Measurements from ENCODE around the gene SUPT3H.
"Not testable (repeated sequence)": the region's sequence is repeated elsewhere in the genome, so short reads cannot be mapped to it uniquely, and the experiment has no call there.

Gene SUPT3H

DNA sequence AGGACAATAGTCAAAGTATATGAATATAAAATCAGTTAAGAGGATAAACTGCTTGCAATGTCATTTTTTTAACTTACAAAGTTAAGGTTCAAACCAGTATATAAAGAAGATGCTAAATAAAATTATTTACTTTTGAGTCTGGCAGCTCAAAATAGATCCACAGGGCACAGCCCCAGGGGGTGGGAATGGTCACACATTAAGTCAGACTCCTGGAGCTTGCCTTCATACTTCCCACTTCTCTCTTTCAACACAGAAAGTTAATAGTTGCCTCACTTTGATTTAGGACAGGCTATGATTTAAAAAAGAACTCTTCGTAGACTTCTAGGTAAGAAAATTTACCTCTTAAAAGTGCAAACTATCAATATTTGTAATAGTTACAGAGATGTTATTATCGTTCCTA, 207.9 kb downstream of the SUPT3H start:
- DNase-seq, result no peak

DNA sequence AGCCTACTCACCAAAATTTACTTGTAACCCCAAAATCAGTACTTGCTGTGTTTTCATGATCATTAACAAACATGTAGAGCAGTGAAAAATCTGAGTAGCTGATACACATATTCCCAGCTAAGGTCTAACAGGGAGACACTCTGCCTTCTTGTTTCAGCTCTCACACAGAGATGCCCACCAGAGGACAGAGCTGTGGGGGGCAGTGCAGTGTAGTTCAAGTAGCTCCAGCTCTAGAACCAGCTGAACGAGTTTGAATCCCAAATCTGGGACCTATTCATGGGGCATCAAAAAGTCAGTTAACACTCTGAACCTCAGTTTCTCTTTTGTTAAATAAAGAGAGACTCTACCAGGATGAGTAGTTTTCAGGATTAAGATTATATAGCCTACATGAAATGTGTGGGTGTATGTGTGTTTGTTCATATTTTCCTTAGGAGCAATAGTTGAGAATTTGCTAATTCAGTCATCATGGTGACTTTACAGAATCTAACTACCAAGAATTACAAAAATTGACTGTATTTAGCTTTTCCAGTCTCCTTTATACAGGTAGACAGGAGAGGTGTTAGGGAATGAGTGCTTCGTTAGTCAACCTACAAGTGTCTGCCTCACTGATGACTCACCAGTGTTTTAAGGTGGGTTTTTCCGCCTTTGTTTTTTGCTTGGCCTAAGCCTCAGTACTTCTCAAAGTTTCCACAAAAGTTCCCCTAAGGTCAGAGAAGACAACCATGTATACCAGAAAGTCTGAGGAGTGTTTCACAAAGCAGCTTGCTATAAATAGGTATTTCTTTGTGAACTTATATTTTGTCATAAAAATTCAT, 213.6 kb downstream of the SUPT3H start:
- peak in 1 of 2 donors; percentile 40 for DNase-seq

DNA sequence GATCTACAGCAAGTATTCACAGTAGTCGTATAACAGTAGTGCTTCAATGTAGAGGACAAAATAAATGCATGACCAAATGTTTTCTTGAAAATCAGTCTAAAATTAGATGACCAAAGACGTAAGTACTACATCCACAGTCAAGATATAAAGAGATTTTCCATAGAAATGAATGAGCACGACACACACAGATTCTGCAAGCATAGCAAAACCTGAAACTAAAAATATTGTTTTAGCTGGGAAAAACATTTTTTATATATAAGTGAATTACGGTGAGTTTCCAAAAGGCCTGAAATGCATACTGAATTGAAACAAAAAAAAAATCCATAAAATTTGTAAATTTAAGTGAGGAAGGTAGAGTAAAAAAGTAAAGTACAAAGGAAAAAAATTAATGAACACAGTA, 217.4 kb downstream of the SUPT3H start:
- no peak for DNase-seq

DNA sequence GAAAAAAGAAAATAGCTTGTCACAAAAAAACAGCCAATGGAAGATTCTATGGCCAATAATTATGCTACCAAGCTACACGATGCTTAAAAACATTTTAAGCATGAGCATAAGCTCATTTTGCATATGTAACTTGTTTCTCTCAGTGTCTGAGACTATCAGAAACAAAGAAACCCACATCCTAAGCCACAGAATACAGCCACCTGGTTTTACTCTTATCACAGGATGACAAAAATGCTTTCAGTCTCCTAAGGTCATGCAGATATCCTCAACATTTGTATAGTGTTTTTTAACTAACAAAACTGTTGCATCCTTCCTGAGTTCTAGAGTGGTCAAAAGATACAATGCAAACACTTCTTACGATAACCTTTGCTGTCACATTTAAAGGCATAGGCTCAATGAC, 221.7 kb downstream of the SUPT3H start:
- DNase-seq, result no peak

DNA sequence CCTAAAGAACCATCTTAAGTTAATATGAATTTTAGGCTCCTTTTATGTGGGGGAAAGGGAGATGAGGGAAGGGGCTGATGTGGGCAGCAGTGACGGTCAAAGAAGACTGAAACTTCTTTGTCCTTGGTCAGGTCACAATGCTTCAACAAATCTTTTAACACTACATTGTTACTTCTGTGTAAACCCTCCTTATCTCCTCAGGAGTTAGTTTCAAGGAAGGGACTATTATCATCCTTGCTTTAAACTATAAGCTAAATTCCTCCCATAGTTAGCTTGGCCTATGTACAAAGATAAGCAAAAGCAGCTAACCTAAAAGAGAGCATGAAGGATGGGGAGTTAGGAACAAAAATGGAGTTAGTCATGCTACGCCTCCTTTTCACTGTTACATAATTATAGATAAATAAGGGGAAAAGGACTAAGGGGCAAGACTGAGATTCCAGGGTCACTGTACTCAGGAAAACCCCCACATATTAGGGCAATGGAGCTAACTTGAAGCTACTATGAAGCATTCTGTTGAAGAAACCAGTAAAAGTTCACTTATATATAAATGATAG, 222.3 kb downstream of the SUPT3H start:
- DNase-seq, result no peak

DNA sequence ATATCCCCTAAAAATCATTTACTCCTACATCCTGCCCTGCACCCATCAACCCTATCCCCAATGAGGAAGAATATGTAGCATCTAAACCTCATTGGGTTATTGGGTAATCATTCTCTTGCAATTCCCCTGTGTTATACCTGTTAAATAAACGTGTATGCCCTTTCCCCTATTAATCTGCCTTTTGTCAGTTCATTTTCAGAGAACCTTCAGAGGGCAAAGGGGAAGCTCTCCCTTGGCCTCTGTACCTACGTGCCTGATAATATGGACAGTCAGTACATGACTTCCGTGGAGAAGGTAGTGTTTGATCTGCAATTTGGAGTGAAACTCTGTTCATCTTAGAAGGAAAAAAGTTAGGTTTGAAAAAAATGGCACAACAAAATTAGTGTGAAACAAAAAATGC, 223.1 kb downstream of the SUPT3H start:
- DNase-seq, result no peak

DNA sequence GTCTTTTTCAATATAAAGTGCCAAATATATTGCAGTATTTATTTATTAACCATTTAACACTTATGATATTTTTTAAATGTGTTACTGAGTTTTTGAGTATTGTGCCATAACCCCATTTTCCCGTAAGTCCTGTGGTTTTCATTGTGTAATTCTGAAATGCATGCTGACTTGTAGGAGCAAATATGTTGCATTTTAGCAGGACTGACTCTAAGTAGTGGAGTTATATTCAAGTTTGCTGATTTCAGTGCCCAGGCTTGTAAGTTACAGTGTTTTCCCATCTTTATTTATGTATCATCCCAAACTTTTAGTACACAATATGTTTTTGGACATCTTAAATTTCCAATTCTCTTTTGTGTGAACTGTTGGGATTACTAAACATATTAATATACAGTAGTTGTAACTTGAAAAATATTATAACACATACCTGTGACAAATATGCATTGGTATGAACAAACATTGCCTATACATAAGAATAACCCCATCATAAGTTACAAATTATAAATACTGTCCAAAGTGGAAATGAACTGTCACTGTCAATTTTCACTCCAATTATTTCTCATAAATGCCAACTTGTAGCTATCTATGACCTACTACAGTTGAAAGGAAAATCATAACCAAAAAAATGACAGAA, 228.9 kb downstream of the SUPT3H start:
- DNase-seq, result no peak

DNA sequence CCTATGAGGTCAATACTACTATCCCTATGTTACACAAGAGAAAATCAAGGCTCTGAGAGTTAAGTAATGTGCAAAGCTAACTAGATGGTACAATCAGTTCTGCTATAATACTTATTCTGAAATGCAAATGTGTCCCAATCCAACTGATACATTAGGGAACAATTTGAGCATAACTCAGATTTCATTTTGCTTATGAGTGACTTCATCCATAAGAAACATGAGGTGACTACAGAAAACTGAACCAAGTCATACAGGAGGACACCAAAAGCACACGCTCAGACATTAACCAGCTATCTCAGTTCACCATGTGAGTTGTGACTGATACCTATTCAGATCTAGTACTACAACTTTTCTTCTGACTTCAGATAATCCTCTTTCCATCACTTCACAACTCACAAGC, 229.5 kb downstream of the SUPT3H start:
- no peak for DNase-seq

DNA sequence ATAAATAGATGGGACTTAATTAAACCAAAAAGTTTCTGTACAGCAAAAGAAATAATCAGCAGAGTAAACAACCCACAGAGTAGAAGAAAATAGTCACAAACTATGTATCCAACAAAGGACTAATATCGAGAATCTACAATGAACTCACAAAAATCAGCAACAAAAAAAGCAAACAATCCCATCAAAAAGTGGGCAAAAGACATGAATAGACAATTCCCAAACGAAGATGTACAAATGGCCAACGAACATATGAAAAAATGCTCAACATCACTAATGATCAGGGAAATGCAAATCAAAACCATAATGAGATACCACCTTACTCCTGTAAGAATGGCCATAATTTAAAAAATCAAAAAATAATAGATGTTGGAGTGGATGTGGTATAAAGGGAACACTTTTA, 232.1 kb downstream of the SUPT3H start:
- not testable (repeated sequence) for DNase-seq

DNA sequence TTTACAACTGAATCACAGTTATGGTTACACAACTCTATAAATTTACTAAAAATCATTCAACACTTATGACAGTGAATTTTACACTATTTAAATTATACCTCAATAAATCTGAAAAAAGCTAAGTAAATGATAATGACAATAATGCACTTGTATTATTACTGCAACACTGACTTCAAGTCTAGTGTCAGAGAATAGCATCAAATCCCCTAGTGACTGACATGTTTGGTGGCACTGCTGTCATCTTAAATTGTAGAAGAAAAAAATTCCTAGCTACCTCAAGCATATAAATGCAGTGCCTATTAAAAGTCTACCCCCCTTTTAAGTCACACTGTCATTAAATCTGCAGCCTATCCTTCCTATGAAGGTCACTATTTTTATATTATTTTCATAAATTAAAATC, 239.0 kb downstream of the SUPT3H start:
- DNase-seq, result no peak

DNA sequence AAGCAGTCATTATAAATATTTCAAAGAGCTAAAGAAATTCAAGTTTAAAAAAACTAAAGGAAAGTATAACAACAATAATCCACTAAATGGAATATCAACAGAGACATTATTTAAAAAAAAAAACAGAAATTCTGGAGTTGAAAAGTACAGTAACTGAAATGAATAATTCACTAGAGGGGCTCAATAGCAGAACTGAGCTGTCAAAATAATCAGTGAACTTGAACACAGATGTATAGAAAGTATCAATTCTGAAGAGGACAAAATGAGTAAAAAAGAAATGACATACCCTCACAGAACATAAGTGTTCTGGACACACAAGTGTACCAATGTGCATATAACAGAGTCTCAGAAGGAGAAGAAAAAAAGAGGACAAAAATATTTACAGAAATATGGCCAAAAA, 241.2 kb downstream of the SUPT3H start:
- no peak for DNase-seq

DNA sequence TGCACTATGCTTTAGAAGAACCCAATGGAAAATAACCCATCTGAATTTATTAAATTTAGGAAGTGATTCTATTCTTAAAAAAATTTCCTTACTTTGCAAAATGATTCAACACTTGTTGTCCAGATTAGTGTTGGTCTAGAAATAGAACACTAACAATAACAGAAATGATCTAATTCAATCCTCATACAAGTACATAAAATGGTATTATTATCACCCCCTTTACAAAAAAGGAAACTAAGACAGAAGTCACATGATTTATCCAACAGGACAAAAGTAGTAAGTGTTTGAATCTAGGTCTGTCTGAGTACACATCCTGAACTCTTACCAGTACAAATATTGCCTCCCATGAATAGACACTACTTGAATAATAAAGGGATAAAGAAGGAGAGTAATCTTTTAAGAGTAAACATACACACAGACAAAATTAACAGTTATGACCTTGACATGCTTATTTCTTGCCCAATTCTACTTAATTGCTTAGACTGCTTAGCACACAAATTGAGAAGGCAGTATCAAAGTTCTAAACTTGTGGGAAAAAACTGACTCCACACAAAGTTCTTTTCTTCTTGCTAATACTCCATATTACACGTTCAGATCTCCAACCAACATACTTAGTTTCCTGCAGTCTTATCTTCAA, 245.0 kb downstream of the SUPT3H start:
- no peak for DNase-seq

DNA sequence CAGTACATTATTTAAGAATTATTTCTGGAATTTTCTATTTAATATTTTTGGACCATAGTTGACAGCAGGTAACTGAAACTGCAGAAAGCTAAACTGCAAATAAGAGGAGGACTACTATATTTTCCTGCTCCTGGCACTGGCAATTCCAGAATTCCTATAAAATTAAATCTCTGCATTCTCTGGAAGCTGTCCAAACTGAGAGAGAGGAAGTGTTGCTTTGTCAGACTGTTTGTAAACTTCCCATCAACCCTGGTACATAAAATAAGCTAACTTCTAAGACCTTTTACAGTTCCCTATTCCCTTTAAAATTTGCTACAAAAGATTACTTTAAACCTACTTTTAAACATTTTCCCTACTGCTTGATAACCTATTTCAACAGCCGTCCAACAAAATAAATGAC, 245.7 kb downstream of the SUPT3H start:
- no peak for DNase-seq

DNA sequence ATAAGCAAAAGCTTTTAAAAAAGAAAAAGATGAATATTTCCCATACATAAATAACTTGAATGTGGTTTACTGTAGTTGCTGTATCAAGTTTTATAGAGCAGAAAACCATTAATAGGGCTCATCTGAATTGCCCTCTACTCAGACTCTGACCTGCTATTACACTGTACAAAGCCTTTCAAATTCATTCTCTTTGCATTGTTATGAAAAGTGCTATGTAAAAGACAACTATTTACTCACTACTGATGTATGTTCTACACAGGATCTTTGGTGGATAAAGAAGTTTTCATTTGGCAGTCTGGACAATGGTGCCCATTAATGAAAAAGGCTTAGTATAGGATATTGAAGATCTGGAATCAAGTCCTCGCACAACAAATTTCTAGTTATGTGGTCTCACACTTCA, 248.7 kb downstream of the SUPT3H start:
- DNase-seq, result no peak

DNA sequence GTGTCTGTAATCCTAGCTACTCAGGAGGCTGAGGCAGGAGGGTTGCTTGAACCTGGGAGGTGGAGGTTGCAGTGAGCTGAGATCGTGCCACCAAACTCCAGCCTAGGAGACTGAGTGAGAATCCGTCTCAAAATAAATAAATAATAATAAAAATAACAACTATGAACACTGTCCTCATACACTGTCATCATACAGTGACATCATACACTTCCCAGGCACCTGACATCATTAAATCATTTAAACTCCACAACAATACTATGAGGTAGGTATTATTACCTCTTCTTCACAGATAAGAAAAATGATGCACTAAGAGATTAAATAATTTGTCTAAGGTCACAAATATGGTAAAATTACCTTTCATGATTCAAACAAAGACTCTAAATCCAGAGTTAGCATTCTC, 250.5 kb downstream of the SUPT3H start:
- DNase-seq, result no peak

DNA sequence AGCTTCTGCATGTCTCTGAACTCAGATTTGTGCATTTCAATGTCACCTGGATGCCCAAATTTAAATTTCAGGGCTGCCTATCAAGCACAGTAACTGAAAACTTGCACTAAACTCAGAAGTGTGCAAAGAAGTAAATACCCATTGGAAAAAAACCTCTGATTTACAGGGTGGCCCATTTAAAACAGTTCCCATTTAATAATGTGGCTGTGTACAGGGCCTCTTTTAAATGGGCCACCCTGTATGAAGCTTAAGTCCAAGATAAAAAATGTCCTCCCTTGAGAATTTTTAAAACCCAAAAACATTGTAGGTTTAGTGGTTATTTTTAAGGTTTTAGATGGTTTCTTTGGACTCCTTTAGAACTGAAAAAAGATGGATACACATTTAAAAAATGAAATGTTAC, 251.7 kb downstream of the SUPT3H start:
- DNase-seq, result no peak

DNA sequence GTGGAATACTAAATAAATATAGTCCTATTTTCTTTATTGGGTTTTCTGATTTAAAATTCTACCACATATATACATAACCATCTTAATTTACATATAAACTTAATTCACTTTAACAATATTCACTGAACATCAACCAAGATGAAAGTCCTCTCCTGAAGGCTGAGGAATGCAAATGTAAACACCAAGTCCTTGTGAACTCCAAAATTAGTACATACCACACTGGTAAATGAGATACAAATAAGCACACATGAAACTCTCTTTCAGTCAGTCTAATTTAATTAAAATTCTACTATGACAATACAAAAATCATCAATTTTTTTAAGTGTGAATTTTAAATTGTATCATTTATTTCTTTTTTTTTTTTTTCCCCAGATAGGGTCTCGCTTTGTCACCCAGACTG, 254.7 kb downstream of the SUPT3H start:
- DNase-seq, result no peak

DNA sequence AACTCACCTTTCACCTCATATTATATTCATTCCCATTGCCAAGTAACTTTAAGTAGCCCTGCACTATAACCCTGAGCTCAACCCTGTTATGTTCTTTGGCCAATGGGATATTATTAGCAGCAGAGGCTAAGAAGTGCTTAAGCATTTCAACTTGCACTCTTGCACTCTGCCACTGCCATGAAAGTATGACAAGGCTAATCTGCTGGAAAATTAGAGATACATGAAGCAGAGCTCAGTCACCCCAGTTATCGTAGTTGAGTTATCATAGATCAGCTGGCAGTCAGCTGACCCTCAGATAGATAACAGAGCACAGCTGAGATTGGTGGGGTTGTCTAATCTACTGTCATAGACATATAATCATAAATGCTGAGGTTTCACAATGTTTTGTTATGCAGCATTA, 259.0 kb downstream of the SUPT3H start:
- no peak for DNase-seq

DNA sequence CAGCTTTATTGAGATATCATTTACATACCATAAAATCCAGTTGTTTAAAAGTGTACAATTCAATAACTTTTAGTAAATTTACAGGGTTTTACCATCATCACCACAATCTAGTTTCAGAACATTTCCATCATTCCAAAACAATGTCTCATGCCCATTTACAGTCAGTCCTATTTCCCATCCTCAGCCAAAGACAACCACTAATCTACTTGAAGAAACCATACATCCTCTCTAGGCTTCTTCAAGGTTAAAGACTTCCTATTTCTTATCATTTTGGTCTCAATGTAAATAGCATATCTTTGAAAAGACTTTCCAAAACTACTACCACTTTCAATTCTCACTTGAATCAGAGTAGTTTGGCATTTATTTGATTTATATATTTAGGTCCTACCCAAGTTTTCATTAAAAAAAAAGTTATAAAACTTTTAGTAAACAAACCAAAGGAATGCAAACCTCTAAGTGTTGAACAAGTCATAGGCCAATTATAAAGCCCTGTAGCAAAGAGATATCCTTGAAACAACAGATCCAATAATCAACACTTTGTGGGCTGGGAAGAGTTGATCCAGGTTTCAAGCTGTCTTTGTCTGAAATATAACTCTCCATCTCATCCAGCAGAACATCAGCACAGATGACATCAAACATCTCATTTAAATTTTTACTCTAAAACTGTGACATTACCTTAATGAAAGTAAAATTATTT, 260.9 kb downstream of the SUPT3H start:
- no peak for DNase-seq

DNA sequence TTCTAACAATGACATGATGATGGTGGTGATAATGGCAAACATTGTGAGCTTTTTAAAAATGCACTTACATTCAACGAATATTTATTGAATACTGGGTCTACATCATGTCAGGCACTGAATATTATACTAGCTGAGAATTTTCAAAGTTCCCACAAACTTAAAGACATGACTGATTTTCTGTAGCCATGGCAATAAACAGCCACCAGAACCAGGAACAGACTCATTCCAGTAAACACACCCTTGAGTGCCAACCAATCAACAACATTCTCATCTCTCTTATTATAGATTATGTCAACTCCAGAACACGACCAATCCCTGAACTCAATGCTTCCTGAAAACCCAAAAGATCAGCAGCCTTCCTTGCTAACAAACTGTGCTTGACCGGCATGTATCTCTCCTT, 262.0 kb downstream of the SUPT3H start:
- no peak for DNase-seq

DNA sequence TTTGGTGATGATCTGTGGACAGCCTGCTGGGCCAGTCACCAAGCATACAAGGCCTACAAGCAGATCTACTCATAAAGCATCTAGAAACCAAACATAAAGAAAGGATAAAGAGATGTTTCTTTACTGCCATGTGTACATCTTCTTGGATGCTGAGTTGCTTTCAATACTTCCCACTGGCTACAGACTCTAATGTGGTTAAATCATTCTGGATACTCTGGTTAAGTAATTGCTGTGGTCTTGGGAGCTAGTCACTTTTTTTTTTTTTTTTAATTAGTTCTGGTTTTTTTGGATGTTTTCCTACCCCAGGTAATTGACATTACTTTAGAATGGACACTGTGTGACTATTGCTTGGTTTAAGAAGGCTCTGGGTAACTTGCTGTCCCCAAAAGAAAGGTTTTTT, 265.0 kb downstream of the SUPT3H start:
- no peak for DNase-seq

DNA sequence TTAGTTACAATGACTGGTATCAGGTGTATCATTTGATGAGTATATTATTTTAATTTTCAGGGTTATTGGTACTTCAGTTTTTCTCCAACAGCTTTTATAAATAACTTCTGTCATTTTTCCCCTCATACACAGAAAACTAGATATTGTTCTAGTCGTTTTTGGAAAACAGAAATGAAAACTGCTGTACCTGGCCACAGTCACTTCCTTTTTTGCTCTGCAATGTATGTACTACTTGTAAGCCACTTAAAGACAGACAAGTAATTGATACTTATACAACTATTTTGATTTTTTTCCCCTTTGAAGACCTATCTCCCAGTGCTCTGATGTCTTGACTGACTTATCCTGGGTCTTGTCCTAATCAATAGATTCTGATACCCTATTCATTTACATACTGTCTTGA, 268.2 kb downstream of the SUPT3H start:
- DNase-seq, result no peak

DNA sequence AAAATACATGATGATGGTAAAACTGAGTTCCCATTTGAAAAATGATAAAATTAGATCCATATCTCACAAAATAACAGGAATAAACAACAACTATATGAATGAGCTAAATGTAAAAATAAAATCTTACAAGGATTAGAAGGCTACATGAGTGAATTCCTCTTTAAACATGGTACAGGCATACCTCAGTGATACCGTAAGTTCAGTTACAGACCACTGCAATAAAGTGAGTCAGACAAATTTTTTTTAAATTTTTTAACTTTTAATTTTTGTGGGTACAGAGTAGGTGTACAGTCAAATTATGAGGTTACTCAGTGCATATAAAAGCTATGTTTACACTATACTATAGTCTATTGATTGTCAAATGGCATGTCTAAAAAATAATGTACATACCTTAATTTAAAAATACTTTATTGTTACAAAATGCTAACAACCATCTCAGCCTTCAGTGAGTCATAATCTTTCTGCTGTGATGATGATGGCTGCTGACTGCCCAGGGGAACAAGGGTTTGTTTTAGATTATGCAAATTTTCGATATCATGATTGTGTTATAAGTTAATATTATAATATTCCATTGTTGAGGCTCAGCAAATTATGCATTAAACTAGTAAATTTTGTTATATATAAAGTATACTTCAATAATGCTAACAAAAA, 272.4 kb downstream of the SUPT3H start:
- no peak for DNase-seq

Measured in stimulated activated CD4-positive, alpha-beta T cell treated with anti-CD3 and anti-CD28 coated beads, Interleukin-2, amount 100 ng/mL, for 24 hours (primary cell).